ENCODE measurements around the gene SLC1A1.

Gene SLC1A1

GRCh38 chr9:4494806-4495205, 4.5 kb downstream of the SLC1A1 start:
- Histone ChIP-seq H3K27me3 (ENCODE audit: insufficient read depth, low read length) (peaks cover 39% of the 10 kb centered on the region), H3K4me3 (ENCODE audit: low read length) (no peak overlapping the region), H3K9me3 (ENCODE audit: low read length) (no peaks in the 10 kb centered on the region), H2AFZ (ENCODE audit: low read depth, low read length) (no peak overlapping the region), H3K36me3 (ENCODE audit: insufficient read depth, low read length) (no peaks in the 10 kb centered on the region), H3K4me1 (ENCODE audit: insufficient read depth, low read length) (peaks cover 12% of the 10 kb centered on the region)

GRCh38 chr9:4495537-4495936, 5.3 kb downstream of the SLC1A1 start:
- H3K9me3 ChIP-seq (ENCODE audit: low read length): no peaks in the 10 kb centered on the region
- no peak overlapping the region for H3K4me3 ChIP-seq (ENCODE audit: low read length)
- peaks cover 33% of the 10 kb centered on the region for H3K27me3 ChIP-seq (ENCODE audit: insufficient read depth, low read length)
- no peaks in the 10 kb centered on the region for H3K36me3 ChIP-seq (ENCODE audit: insufficient read depth, low read length)
- H2AFZ ChIP-seq (ENCODE audit: low read depth, low read length): no peak overlapping the region
- peaks cover 9% of the 10 kb centered on the region for H3K4me1 ChIP-seq (ENCODE audit: insufficient read depth, low read length)

DNA sequence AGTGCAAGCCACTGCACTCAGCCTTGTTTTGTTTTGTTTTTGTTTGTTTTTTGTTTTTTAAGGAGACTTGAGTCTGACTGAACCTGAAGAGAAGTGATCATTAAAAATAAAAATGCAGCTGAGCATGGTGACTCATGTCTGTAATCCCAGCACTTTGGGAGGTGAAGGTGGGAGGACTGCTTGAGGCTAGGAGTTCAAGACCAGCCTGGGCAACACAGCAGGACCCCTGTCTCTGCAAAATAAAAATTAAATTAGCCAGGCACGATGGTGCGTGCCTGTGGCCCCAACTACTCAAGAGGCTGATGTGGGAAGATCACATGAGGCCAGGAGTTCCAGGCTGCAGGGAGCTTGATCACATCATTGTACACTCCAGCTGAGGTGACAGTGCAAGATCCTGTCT, 6.2 kb downstream of the SLC1A1 start:
- Histone ChIP-seq H3K9me3 (ENCODE audit: low read length) (no peaks in the 10 kb centered on the region), H3K27me3 (ENCODE audit: insufficient read depth, low read length) (peaks cover 23% of the 10 kb centered on the region), H3K4me3 (ENCODE audit: low read length) (no peak overlapping the region), H3K4me1 (ENCODE audit: insufficient read depth, low read length) (no peaks in the 10 kb centered on the region), H2AFZ (ENCODE audit: low read depth, low read length) (no peak overlapping the region), H3K36me3 (ENCODE audit: insufficient read depth, low read length) (no peaks in the 10 kb centered on the region)

DNA sequence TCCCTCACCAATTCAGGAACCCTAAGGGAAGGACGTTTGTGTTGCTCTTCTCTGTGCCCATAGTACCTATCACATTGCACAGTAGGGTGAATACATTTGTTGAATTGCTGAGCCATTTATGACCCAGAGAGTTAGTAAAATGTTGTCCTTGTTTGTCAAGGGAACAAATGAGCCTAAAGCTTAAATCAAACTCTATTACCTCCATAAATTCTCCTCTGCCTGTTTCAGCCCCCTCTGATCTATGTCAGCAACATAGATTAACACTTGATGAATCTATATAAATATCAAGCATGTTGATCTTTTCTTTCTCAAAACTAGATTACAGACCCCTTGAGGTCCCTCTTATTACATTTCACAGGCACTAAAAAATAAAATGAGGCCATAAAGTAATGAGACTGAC, 7.1 kb downstream of the SLC1A1 start:
- peaks cover 15% of the 10 kb centered on the region for H3K27me3 ChIP-seq (ENCODE audit: insufficient read depth, low read length)
- no peak overlapping the region for H3K4me3 ChIP-seq (ENCODE audit: low read length)
- no peaks in the 10 kb centered on the region for H3K4me1 ChIP-seq (ENCODE audit: insufficient read depth, low read length)
- no peak overlapping the region for H2AFZ ChIP-seq (ENCODE audit: low read depth, low read length)
- no peaks in the 10 kb centered on the region for H3K9me3 ChIP-seq (ENCODE audit: low read length)
- no peaks in the 10 kb centered on the region for H3K36me3 ChIP-seq (ENCODE audit: insufficient read depth, low read length)

GRCh38 chr9:4497855-4498254, 7.6 kb downstream of the SLC1A1 start:
- no peaks in the 10 kb centered on the region for H3K9me3 ChIP-seq (ENCODE audit: low read length)
- no peaks in the 10 kb centered on the region for H3K36me3 ChIP-seq (ENCODE audit: insufficient read depth, low read length)
- H2AFZ ChIP-seq (ENCODE audit: low read depth, low read length): no peak overlapping the region
- H3K27me3 ChIP-seq (ENCODE audit: insufficient read depth, low read length): peaks cover 11% of the 10 kb centered on the region
- no peaks in the 10 kb centered on the region for H3K4me1 ChIP-seq (ENCODE audit: insufficient read depth, low read length)
- no peak overlapping the region for H3K4me3 ChIP-seq (ENCODE audit: low read length)

GRCh38 chr9:4499917-4500316, 9.6 kb downstream of the SLC1A1 start:
- H2AFZ ChIP-seq (ENCODE audit: low read depth, low read length): no peak overlapping the region
- no peaks in the 10 kb centered on the region for H3K9me3 ChIP-seq (ENCODE audit: low read length)
- no peaks in the 10 kb centered on the region for H3K4me1 ChIP-seq (ENCODE audit: insufficient read depth, low read length)
- H3K4me3 ChIP-seq (ENCODE audit: low read length): no peak overlapping the region
- H3K27me3 ChIP-seq (ENCODE audit: insufficient read depth, low read length): no peaks in the 10 kb centered on the region
- no peaks in the 10 kb centered on the region for H3K36me3 ChIP-seq (ENCODE audit: insufficient read depth, low read length)

DNA sequence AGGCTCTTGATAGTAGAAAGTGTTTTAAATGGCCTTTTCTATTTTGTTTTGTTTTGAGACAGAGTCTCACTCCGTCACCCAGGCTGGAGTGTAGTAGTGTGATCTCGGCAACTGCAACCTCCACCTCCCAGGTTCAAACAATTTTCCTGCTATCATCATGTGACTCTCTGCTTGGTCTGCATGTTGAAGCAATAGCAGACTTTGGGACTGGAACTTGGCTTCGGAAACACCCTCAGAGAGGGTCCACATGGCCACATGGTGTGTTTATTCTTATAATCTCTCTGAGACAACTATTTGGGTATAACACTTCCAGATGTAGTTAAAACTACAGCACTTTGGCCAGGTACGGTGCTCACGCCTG, 10.9 kb downstream of the SLC1A1 start:
- Histone ChIP-seq H3K27me3 (ENCODE audit: insufficient read depth, low read length) (no peaks in the 10 kb centered on the region), H3K9me3 (ENCODE audit: low read length) (no peaks in the 10 kb centered on the region), H3K4me3 (ENCODE audit: low read length) (no peak overlapping the region), H3K36me3 (ENCODE audit: insufficient read depth, low read length) (no peaks in the 10 kb centered on the region), H3K4me1 (ENCODE audit: insufficient read depth, low read length) (no peaks in the 10 kb centered on the region), H2AFZ (ENCODE audit: low read depth, low read length) (no peak overlapping the region)

- H3K4me3 ChIP-seq (ENCODE audit: low read length): no peak overlapping the region
- H3K9me3 ChIP-seq (ENCODE audit: low read length): no peaks in the 10 kb centered on the region
- no peaks in the 10 kb centered on the region for H3K4me1 ChIP-seq (ENCODE audit: insufficient read depth, low read length)
- no peaks in the 10 kb centered on the region for H3K36me3 ChIP-seq (ENCODE audit: insufficient read depth, low read length)
- no peaks in the 10 kb centered on the region for H3K27me3 ChIP-seq (ENCODE audit: insufficient read depth, low read length)
- no peak overlapping the region for H2AFZ ChIP-seq (ENCODE audit: low read depth, low read length)
These were observed 12.2 kb downstream of the SLC1A1 start for GRCh38 chr9:4502444-4502843.

DNA sequence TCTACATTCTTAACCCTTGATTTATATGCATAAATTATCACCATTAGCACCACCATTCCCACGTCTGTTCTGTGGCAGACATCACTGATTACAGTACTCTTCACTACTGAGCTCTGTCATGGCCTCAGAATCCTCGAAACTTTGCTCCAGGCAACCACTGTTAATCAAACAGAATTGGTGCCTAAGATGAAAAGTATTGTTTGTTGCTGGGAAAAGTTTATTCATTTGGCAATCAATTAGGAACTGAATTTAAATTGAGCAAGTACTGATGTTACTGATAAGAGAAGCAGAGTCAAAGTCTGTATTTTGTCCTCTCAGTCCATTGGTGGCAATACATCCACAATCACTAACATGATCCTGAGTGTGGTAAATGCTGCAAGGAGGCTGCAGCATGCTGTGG, 12.8 kb downstream of the SLC1A1 start:
- Histone ChIP-seq H3K36me3 (ENCODE audit: insufficient read depth, low read length) (no peaks in the 10 kb centered on the region), H3K27me3 (ENCODE audit: insufficient read depth, low read length) (no peaks in the 10 kb centered on the region), H2AFZ (ENCODE audit: low read depth, low read length) (no peak overlapping the region), H3K9me3 (ENCODE audit: low read length) (no peaks in the 10 kb centered on the region), H3K4me1 (ENCODE audit: insufficient read depth, low read length) (no peaks in the 10 kb centered on the region), H3K4me3 (ENCODE audit: low read length) (no peak overlapping the region)

GRCh38 chr9:4504250-4504649, 14.0 kb downstream of the SLC1A1 start:
- Histone ChIP-seq H3K9me3 (ENCODE audit: low read length) (no peaks in the 10 kb centered on the region), H3K36me3 (ENCODE audit: insufficient read depth, low read length) (no peaks in the 10 kb centered on the region), H3K27me3 (ENCODE audit: insufficient read depth, low read length) (no peaks in the 10 kb centered on the region), H3K4me3 (ENCODE audit: low read length) (no peak overlapping the region), H2AFZ (ENCODE audit: low read depth, low read length) (no peak overlapping the region), H3K4me1 (ENCODE audit: insufficient read depth, low read length) (no peaks in the 10 kb centered on the region)

DNA sequence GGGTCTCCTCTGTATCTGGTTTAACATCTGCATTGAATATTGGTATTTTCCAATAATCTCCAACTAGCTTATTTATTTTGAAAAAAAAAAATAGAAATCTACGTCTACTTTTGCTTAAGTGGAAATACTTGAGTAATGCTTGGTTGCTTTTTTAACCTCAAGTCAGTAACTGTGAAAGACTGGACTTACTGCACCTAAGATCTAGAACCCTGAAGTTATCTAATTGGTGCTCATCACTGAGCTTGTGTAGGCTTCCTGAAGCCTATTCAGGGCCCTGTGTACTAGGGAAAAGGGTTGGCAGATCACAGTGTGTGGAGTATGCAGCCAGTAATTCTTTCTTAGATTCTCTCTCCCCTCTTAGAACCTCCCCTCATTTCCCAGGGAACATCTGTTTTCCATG, 16.2 kb downstream of the SLC1A1 start:
- Histone ChIP-seq H3K4me1 (ENCODE audit: insufficient read depth, low read length) (no peaks in the 10 kb centered on the region), H3K4me3 (ENCODE audit: low read length) (no peak overlapping the region), H2AFZ (ENCODE audit: low read depth, low read length) (no peak overlapping the region), H3K27me3 (ENCODE audit: insufficient read depth, low read length) (no peaks in the 10 kb centered on the region), H3K36me3 (ENCODE audit: insufficient read depth, low read length) (no peaks in the 10 kb centered on the region), H3K9me3 (ENCODE audit: low read length) (no peaks in the 10 kb centered on the region)

GRCh38 chr9:4507306-4508130, 17.2 kb downstream of the SLC1A1 start:
- Histone ChIP-seq H3K27me3 (ENCODE audit: insufficient read depth, low read length) (no peaks in the 10 kb centered on the region), H3K4me3 (ENCODE audit: low read length) (no peak overlapping the region), H3K4me1 (ENCODE audit: insufficient read depth, low read length) (no peaks in the 10 kb centered on the region), H3K9me3 (ENCODE audit: low read length) (no peaks in the 10 kb centered on the region), H3K36me3 (ENCODE audit: insufficient read depth, low read length) (no peaks in the 10 kb centered on the region), H2AFZ (ENCODE audit: low read depth, low read length) (no peak overlapping the region)

GRCh38 chr9:4508246-4508906, 18.1 kb downstream of the SLC1A1 start:
- Histone ChIP-seq H3K4me3 (ENCODE audit: low read length) (no peak overlapping the region), H3K27me3 (ENCODE audit: insufficient read depth, low read length) (no peaks in the 10 kb centered on the region), H3K36me3 (ENCODE audit: insufficient read depth, low read length) (no peaks in the 10 kb centered on the region), H3K4me1 (ENCODE audit: insufficient read depth, low read length) (no peaks in the 10 kb centered on the region), H3K9me3 (ENCODE audit: low read length) (no peaks in the 10 kb centered on the region), H2AFZ (ENCODE audit: low read depth, low read length) (no peak overlapping the region)
